ENCODE results near the gene XRCC3. TPM values are rescaled to one million over a fixed set of nuclear protein-coding genes. Genes with fewer than 3 reads are reported as not detected.

XRCC3 gene
- total RNA-seq, 1 donor from 2014 or later: 5.2 TPM

DNA sequence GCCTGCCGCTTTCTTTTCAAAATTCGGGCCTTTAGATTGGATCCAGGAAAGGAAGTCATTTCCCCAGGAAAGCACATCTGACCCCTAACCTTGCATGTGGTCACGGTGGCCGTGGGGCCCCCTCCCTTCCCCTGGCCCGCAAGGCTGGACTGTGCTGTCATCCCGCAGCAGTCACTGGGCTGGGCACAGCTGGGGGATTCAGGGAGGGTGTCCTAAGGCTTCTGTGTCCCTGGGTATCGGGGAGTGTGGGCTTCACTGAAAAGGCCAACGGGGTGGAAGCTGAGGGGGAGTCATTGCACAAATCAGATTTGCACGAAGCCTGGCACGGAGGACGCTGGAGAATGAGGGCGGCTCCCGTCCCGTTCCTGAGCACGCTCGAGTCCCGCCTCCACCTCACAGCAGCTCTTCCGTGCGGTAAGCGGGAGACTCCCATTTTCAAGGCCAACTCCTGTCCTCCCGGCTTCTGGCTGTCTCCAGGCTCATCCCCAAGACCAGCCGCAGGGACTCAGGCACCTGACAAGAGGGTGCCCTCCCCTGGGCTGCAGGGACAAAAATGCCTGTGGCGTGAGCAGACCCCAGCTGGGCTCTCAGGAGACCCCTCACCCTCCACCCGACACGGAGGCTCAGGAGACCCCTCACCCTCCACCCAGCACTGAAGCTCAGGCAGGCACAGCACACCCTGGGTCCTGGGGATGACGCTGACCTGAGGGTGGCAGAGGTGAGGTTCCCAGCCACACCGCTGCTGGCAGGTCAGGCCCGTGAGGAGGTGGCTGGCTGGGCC is 9.6 kb downstream of the XRCC3 start:
- H3K79me2 ChIP-seq (ENCODE audit: insufficient read depth, low read length): no peaks in the 10 kb centered on the region
- no peaks in the 10 kb centered on the region for H3K9me3 ChIP-seq (ENCODE audit: insufficient read depth, low read depth, low read length)
- Mint-ChIP-seq H3K9me3 (ENCODE audit: unreplicated experiment) (no peaks in the 10 kb centered on the region), H3K27ac (ENCODE audit: unreplicated experiment) (no peak overlapping the region), H3K4me1 (ENCODE audit: low read depth, unreplicated experiment) (peaks cover under 1% of the 10 kb centered on the region), H3K36me3 (ENCODE audit: low read depth, unreplicated experiment) (peaks cover 3% of the 10 kb centered on the region), H3K27me3 (ENCODE audit: low read depth, unreplicated experiment) (no peaks in the 10 kb centered on the region), H3K4me3 (ENCODE audit: unreplicated experiment) (no peak overlapping the region)
- no peaks in the 10 kb centered on the region for H3K27me3 ChIP-seq (ENCODE audit: insufficient read depth, low read length)
- DNase-seq (ENCODE audit: low read depth) (no peak), FAIRE-seq (no peak)
- H2AFZ ChIP-seq (ENCODE audit: low read depth, low read length): no peak overlapping the region
- H3K4me2 ChIP-seq (ENCODE audit: low read length): no peak overlapping the region
- TF ChIP-seq EZH2 (IDR thresholded peaks at IDR 0.05; ENCODE audit: insufficient read depth, low read length): no peak
- TF ChIP-seq, protein P1, sequence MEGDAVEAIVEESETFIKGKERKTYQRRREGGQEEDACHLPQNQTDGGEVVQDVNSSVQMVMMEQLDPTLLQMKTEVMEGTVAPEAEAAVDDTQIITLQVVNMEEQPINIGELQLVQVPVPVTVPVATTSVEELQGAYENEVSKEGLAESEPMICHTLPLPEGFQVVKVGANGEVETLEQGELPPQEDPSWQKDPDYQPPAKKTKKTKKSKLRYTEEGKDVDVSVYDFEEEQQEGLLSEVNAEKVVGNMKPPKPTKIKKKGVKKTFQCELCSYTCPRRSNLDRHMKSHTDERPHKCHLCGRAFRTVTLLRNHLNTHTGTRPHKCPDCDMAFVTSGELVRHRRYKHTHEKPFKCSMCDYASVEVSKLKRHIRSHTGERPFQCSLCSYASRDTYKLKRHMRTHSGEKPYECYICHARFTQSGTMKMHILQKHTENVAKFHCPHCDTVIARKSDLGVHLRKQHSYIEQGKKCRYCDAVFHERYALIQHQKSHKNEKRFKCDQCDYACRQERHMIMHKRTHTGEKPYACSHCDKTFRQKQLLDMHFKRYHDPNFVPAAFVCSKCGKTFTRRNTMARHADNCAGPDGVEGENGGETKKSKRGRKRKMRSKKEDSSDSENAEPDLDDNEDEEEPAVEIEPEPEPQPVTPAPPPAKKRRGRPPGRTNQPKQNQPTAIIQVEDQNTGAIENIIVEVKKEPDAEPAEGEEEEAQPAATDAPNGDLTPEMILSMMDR (IDR thresholded peaks at IDR 0.05; ENCODE audit: insufficient read depth, low read depth, low read length): no peak
- no peak overlapping the region for H3K9ac ChIP-seq (ENCODE audit: low read length)
- peaks cover 7% of the 10 kb centered on the region for H3K36me3 ChIP-seq (ENCODE audit: insufficient read depth, low read length)
- peaks cover 46% of the 10 kb centered on the region for H4K20me1 ChIP-seq (ENCODE audit: insufficient read depth, low read length)
- H3K4me1 ChIP-seq (ENCODE audit: insufficient read depth, low read length): peaks cover 6% of the 10 kb centered on the region
- no peak overlapping the region for H3K4me3 ChIP-seq (ENCODE audit: insufficient read depth, low read depth, low read length)
- no peak overlapping the region for H3K27ac ChIP-seq (ENCODE audit: low read depth, low read length)

GRCh38 chr14:103705118-103705503 is 10.1 kb downstream of the XRCC3 start:
- no peak overlapping the region for H3K4me3 ChIP-seq (ENCODE audit: insufficient read depth, low read depth, low read length)
- H3K27me3 ChIP-seq (ENCODE audit: insufficient read depth, low read length): no peaks in the 10 kb centered on the region
- H3K9me3 ChIP-seq (ENCODE audit: insufficient read depth, low read depth, low read length): no peaks in the 10 kb centered on the region
- TF ChIP-seq EZH2 (IDR thresholded peaks at IDR 0.05; ENCODE audit: insufficient read depth, low read length): no peak
- H2AFZ ChIP-seq (ENCODE audit: low read depth, low read length): no peak overlapping the region
- no peak overlapping the region for H3K9ac ChIP-seq (ENCODE audit: low read length)
- Mint-ChIP-seq H3K4me1 (ENCODE audit: low read depth, unreplicated experiment) (no peaks in the 10 kb centered on the region), H3K9me3 (ENCODE audit: unreplicated experiment) (no peaks in the 10 kb centered on the region), H3K4me3 (ENCODE audit: unreplicated experiment) (no peak overlapping the region), H3K36me3 (ENCODE audit: low read depth, unreplicated experiment) (peaks cover 3% of the 10 kb centered on the region), H3K27ac (ENCODE audit: unreplicated experiment) (peak overlapping the region; percentile 58), H3K27me3 (ENCODE audit: low read depth, unreplicated experiment) (no peaks in the 10 kb centered on the region)
- peaks cover 52% of the 10 kb centered on the region for H4K20me1 ChIP-seq (ENCODE audit: insufficient read depth, low read length)
- H3K4me2 ChIP-seq (ENCODE audit: low read length): no peak overlapping the region
- H3K36me3 ChIP-seq (ENCODE audit: insufficient read depth, low read length): peaks cover 7% of the 10 kb centered on the region
- no peak overlapping the region for H3K27ac ChIP-seq (ENCODE audit: low read depth, low read length)
- peaks cover 6% of the 10 kb centered on the region for H3K4me1 ChIP-seq (ENCODE audit: insufficient read depth, low read length)
- H3K79me2 ChIP-seq (ENCODE audit: insufficient read depth, low read length): peaks cover 3% of the 10 kb centered on the region
- FAIRE-seq (no peak), DNase-seq (ENCODE audit: low read depth) (no peak)

DNA sequence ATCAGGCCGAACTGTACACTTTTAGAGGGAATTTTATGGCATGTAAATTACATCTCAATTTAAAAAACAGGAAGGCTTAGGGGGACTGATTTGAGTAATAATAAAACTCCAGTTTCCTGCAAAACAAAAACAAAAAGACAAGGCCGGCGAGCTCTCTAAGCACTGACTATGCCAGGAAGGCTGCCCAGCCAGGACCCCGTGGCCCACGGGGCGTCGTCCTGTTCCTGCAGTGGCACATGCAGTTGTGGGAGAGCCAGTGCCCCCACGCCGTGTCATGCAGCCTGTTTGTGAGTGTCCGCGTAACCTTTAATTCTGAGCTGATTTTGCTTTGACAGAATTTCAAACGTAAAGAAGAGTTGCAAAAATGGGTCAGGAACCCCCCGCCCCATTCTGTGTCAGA is 10.5 kb downstream of the XRCC3 start:
- H3K27me3 ChIP-seq (ENCODE audit: insufficient read depth, low read length): no peaks in the 10 kb centered on the region
- no peak for FAIRE-seq
- no peak for DNase-seq (ENCODE audit: low read depth)
- no peak overlapping the region for H3K4me3 ChIP-seq (ENCODE audit: insufficient read depth, low read depth, low read length)
- H3K9ac ChIP-seq (ENCODE audit: low read length): no peak overlapping the region
- no peaks in the 10 kb centered on the region for H3K4me1 Mint-ChIP-seq (ENCODE audit: low read depth, unreplicated experiment)
- no peak overlapping the region for H3K27ac Mint-ChIP-seq (ENCODE audit: unreplicated experiment)
- no peaks in the 10 kb centered on the region for H3K9me3 ChIP-seq (ENCODE audit: insufficient read depth, low read depth, low read length)
- TF ChIP-seq EZH2 (IDR thresholded peaks at IDR 0.05; ENCODE audit: insufficient read depth, low read length): no peak
- TF ChIP-seq, protein P1 (IDR thresholded peaks at IDR 0.05; ENCODE audit: insufficient read depth, low read depth, low read length): no peak
- H3K9me3 Mint-ChIP-seq (ENCODE audit: unreplicated experiment): no peaks in the 10 kb centered on the region
- peaks cover 3% of the 10 kb centered on the region for H3K36me3 Mint-ChIP-seq (ENCODE audit: low read depth, unreplicated experiment)
- H3K4me1 ChIP-seq (ENCODE audit: insufficient read depth, low read length): peaks cover 6% of the 10 kb centered on the region
- H3K79me2 ChIP-seq (ENCODE audit: insufficient read depth, low read length): peaks cover 7% of the 10 kb centered on the region
- no peak overlapping the region for H3K27ac ChIP-seq (ENCODE audit: low read depth, low read length)
- peaks cover 7% of the 10 kb centered on the region for H3K36me3 ChIP-seq (ENCODE audit: insufficient read depth, low read length)
- peaks cover 56% of the 10 kb centered on the region for H4K20me1 ChIP-seq (ENCODE audit: insufficient read depth, low read length)
- H3K27me3 Mint-ChIP-seq (ENCODE audit: low read depth, unreplicated experiment): no peaks in the 10 kb centered on the region
- no peak overlapping the region for H3K4me3 Mint-ChIP-seq (ENCODE audit: unreplicated experiment)
- H2AFZ ChIP-seq (ENCODE audit: low read depth, low read length): no peak overlapping the region
- H3K4me2 ChIP-seq (ENCODE audit: low read length): no peak overlapping the region
